K562 (cell line): ENCODE results near the gene INPPL1. TPM values are rescaled to one million over a fixed set of nuclear protein-coding genes. Genes with fewer than 3 reads are reported as not detected.

Experiments
- ARID2 ChIP-seq: fragments of 450-650 bp; IDR thresholded peaks from 2 replicates; pipeline ENCODE4 v1.6.1; 2017; ENCODE audit warnings: antibody characterized with exemption, mild to moderate bottlenecking
- CBX2 ChIP-seq: fragments of 200-600 bp; sonication (generic); IDR thresholded peaks from one replicate; pipeline ENCODE4 v1.6.1; 2012; ENCODE audit warnings: mild to moderate bottlenecking, low read length, inconsistent platforms; ENCODE audit not compliant: insufficient read depth, poor library complexity, severe bottlenecking
- FIP1L1 ChIP-seq: fragments of 200-400 bp; formaldehyde crosslinking; IDR thresholded peaks from 2 replicates; pipeline ENCODE4 v1.6.1; 2018; ENCODE audit warnings: mild to moderate bottlenecking, low read depth, low read length; ENCODE audit not compliant: poor library complexity, severe bottlenecking
- FOXO4 ChIP-seq: fragments of 450-650 bp; formaldehyde crosslinking; IDR thresholded peaks from 2 replicates; pipeline ENCODE4 v1.4.0; 2020; ENCODE audit warnings: mild to moderate bottlenecking, moderate library complexity
- KLF13 ChIP-seq: fragments of 450-650 bp; IDR thresholded peaks from 2 replicates; pipeline ENCODE4 v1.6.1; 2016; ENCODE audit warnings: missing genetic modification characterization, low read depth, mild to moderate bottlenecking, missing compliant biosample characterization, moderate library complexity, borderline replicate concordance
- LARP7 ChIP-seq: fragments of 450-650 bp; IDR thresholded peaks from 2 replicates; pipeline ENCODE4 v1.6.1; 2016
- MAFK ChIP-seq: IDR thresholded peaks from 2 replicates; pipeline ENCODE4 v1.6.1; 2011; ENCODE audit warnings: low read length, improper control_type of control experiment
- NCOR1 ChIP-seq: fragments of 450-650 bp; IDR thresholded peaks from 2 replicates; pipeline ENCODE4 v1.6.1; 2016; ENCODE audit warnings: mild to moderate bottlenecking, moderate library complexity
- NFE2 ChIP-seq: IDR thresholded peaks from 2 replicates; pipeline ENCODE4 v1.6.1; 2014; ENCODE audit warnings: antibody characterized with exemption, low read depth
- RB1 ChIP-seq: fragments of 450-650 bp; IDR thresholded peaks from 2 replicates; pipeline ENCODE4 v1.6.1; 2017; ENCODE audit warnings: low read depth, mild to moderate bottlenecking
- SMC3 ChIP-seq: conservative IDR thresholded peaks from 2 replicates; pipeline ENCODE4 v1.6.1; 2011; ENCODE audit warnings: low read depth, low read length, improper control_type of control experiment; ENCODE audit not compliant: insufficient read depth
- SNIP1 ChIP-seq: fragments of 450-650 bp; IDR thresholded peaks from 2 replicates; pipeline ENCODE4 v1.7.1; 2017; ENCODE audit warnings: low read depth, mild to moderate bottlenecking
- ZKSCAN8 ChIP-seq: fragments of 200-800 bp; sonication (Bioruptor generic); IDR thresholded peaks from 2 replicates; pipeline ENCODE4 v1.6.1; 2016; ENCODE audit warnings: missing genetic modification characterization, missing compliant biosample characterization
- ZNF274 ChIP-seq: IDR thresholded peaks from 2 replicates; pipeline ENCODE4 v1.6.1; 2011; ENCODE audit warnings: low read depth, mild to moderate bottlenecking, low read length, moderate library complexity, borderline replicate concordance
- ZNF282 ChIP-seq: sonication (generic); formaldehyde crosslinking; IDR thresholded peaks from 2 replicates; pipeline ENCODE4 v1.8.1; 2023; ENCODE audit warnings: missing genetic modification reagents
- ZNF551 ChIP-seq: fragments of 250-450 bp; sonication (Bioruptor Pico); IDR thresholded peaks from 2 replicates; pipeline ENCODE4 v1.5.0; 2021; ENCODE audit warnings: mild to moderate bottlenecking, moderate library complexity
- ZNF583 ChIP-seq: fragments of 250-450 bp; sonication (Bioruptor Pico); IDR thresholded peaks from 2 replicates; pipeline ENCODE4 v1.4.0; 2020
- ZNF644 ChIP-seq: fragments of 200-800 bp; sonication (Bioruptor generic); IDR thresholded peaks from 2 replicates; pipeline ENCODE4 v1.6.1; 2016; ENCODE audit warnings: low read depth, missing genetic modification characterization, missing compliant biosample characterization
- polyA plus RNA-seq, 8 experiments: library from polyadenylated mRNA; depleted of rRNA in 4 of 8; stranded (reverse) in 5 of 8; unstranded in 3 of 8; fragments of >200 nt; fragmentation: Nextera tagmentation in 2 of 8; fragmentation: Illumina TruSeq in 1 of 8; extraction: Ambion mirVana in 2 of 8; extraction: Trizol in 1 of 8; gene quantifications; 2 replicates each; pipeline versions ENCODE4 v1.2.1 to v1.2.3, GENCODE V29; 2011 to 2014; ENCODE audit warnings: inconsistent platforms in 1 of 8, missing spikeins in 1 of 8
- total RNA-seq, 7 experiments: library from RNA; depleted of rRNA in 6 of 7; stranded (reverse); fragments of >200 nt in 6 of 7; fragmentation: Illumina TruSeq in 2 of 7; extraction: Trizol in 2 of 7; gene quantifications; 2 replicates each; pipeline versions ENCODE4 v1.2.1 to v1.2.3, GENCODE V29; 2011 to 2021; ENCODE audit warnings: low replicate concordance in 1 of 7
- TF ChIP-seq, protein P1 (sequence below), 2 experiments: fragments of 150-350 bp in 1 of 2; IDR thresholded peaks; 2 replicates each; pipeline ENCODE4 v1.6.1; 2012 to 2016; ENCODE audit warnings: low read depth in 2 of 2, low read length in 2 of 2, mild to moderate bottlenecking in 1 of 2, moderate library complexity in 1 of 2
- TF ChIP-seq, protein P2 (sequence below): sonication (generic); formaldehyde crosslinking; IDR thresholded peaks from 2 replicates; pipeline ENCODE4 v1.8.0; 2022; ENCODE audit warnings: mild to moderate bottlenecking, missing genetic modification reagents

INPPL1 gene
- total and polyA plus RNA-seq, 9 of the 15 experiments (the other 6 are each of a cell fraction or from before 2014, with no cell fraction given), result 0.55 to 137 (median 61.6) TPM

DNA sequence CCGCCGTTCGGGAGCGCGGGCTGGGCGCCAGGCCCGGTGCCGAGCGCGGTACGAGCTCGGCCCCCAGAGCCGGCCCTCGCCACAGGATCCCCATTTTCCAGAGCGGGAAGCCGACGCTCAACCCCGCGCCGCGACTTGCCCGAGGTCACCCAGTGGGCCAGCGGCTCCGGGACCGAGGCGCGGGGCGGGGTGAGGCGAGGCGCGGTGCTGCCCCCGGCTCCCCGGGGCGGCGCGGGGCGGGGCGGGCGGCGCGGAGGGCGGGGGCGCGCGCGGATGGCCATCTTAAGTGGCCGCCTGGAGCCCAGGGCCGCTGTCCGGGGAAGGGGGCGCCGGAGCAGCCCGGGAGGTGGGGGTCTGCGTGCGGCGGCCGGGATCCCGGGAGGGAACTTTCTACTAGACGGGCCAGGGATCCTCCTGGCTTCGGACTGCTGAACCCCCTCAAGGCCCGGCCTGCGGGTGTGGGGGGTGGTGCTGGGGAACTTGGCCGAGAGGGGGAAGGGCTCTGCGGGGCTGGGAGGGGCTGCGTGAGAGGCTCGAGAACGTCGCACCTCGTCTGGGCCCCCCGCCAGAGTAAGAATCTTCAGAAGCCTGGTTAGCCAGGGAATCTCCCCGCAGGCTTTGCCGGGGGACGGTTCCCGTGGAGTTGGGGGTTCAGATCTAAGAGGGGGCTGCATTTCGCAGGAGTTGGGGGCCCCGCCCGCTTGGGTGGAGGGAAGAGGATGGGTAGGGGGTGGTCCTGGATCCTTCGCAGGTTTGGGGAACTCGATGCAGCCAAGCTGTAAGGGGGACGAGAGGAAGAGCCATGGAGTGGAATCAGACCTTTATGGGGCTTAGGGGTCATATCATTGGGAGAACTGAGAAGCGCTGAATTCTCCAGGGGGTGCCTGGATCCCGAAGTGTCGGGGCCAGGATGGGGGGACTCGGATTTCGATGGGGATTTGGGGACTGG is 678 bp upstream of the INPPL1 start (continued):
- TF ChIP-seq, protein P1, sequence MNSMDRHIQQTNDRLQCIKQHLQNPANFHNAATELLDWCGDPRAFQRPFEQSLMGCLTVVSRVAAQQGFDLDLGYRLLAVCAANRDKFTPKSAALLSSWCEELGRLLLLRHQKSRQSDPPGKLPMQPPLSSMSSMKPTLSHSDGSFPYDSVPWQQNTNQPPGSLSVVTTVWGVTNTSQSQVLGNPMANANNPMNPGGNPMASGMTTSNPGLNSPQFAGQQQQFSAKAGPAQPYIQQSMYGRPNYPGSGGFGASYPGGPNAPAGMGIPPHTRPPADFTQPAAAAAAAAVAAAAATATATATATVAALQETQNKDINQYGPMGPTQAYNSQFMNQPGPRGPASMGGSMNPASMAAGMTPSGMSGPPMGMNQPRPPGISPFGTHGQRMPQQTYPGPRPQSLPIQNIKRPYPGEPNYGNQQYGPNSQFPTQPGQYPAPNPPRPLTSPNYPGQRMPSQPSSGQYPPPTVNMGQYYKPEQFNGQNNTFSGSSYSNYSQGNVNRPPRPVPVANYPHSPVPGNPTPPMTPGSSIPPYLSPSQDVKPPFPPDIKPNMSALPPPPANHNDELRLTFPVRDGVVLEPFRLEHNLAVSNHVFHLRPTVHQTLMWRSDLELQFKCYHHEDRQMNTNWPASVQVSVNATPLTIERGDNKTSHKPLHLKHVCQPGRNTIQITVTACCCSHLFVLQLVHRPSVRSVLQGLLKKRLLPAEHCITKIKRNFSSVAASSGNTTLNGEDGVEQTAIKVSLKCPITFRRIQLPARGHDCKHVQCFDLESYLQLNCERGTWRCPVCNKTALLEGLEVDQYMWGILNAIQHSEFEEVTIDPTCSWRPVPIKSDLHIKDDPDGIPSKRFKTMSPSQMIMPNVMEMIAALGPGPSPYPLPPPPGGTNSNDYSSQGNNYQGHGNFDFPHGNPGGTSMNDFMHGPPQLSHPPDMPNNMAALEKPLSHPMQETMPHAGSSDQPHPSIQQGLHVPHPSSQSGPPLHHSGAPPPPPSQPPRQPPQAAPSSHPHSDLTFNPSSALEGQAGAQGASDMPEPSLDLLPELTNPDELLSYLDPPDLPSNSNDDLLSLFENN (IDR thresholded peaks at IDR 0.05; ENCODE audit: low read depth in 2 of 2, low read length in 2 of 2), result peak in 1 of 2 experiments; percentile 3; a peak in 1 of 4 replicates
- no peak for TF ChIP-seq NFE2
- no peak for TF ChIP-seq SNIP1
- TF ChIP-seq ZKSCAN8, result no peak
- no peak for TF ChIP-seq MAFK
- no peak for TF ChIP-seq ZNF274
- no peak for TF ChIP-seq ZNF282 (CRISPR knock-in tag)
- TF ChIP-seq SMC3, result 0 out of 2 replicates have a peak, but pooled peaks have one; percentile 1
- no peak for TF ChIP-seq CBX2
- peak; percentile 20; the same call in 1 of the 2 replicates for TF ChIP-seq RB1
- TF ChIP-seq ZNF551 (CRISPR knock-in tag), result no peak
- TF ChIP-seq ZNF583, result no peak
- no peak for TF ChIP-seq LARP7
- no peak for TF ChIP-seq ARID2
- TF ChIP-seq, protein P2, sequence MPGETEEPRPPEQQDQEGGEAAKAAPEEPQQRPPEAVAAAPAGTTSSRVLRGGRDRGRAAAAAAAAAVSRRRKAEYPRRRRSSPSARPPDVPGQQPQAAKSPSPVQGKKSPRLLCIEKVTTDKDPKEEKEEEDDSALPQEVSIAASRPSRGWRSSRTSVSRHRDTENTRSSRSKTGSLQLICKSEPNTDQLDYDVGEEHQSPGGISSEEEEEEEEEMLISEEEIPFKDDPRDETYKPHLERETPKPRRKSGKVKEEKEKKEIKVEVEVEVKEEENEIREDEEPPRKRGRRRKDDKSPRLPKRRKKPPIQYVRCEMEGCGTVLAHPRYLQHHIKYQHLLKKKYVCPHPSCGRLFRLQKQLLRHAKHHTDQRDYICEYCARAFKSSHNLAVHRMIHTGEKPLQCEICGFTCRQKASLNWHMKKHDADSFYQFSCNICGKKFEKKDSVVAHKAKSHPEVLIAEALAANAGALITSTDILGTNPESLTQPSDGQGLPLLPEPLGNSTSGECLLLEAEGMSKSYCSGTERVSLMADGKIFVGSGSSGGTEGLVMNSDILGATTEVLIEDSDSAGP (CRISPR knock-in tag), result no peak
- TF ChIP-seq FIP1L1, result no peak
- 0 out of 2 replicates have a peak, but pooled peaks have one; percentile 7 for TF ChIP-seq NCOR1
- no peak for TF ChIP-seq KLF13 (tag)
- TF ChIP-seq ZNF644, result no peak
- TF ChIP-seq FOXO4 (CRISPR knock-in tag), result no peak
